ENCODE measurements around the gene ACKR2. TPM values are rescaled to one million over a fixed set of nuclear protein-coding genes. Genes with fewer than 3 reads are reported as not detected.

ACKR2 gene
- total and polyA plus RNA-seq, 2 of the 13 experiments (the other 11 are each of a cell fraction or from before 2014, with no cell fraction given), result 1.1 to 1.9 TPM

- TF ChIP-seq NR2F1 (CRISPR knock-in tag; IDR thresholded peaks at IDR 0.05) (peak; percentile 55 to 91; a peak in 3 of 4 replicates), ZNF124 (CRISPR knock-in tag; IDR thresholded peaks at IDR 0.05) (0 out of 2 replicates have a peak, but pooled peaks have one; percentile 14), FOXO1 (CRISPR knock-in tag; IDR thresholded peaks at IDR 0.05) (peak; percentile 86), ZNF543 (CRISPR knock-in tag; IDR thresholded peaks at IDR 0.05) (peak; percentile 11; the same call in 1 of the 2 replicates), ZNF720 (CRISPR knock-in tag; IDR thresholded peaks at IDR 0.05) (no peak), HDAC6 (IDR thresholded peaks at IDR 0.05; ENCODE audit: low read depth, low read length) (no peak), ZNF263 (CRISPR knock-in tag; IDR thresholded peaks at IDR 0.05) (no peak), SMAD9 (CRISPR knock-in tag; IDR thresholded peaks at IDR 0.05) (no peak), SAP130 (CRISPR knock-in tag; IDR thresholded peaks at IDR 0.05; ENCODE audit: low read depth) (peak; percentile 82), ETV5 (CRISPR knock-in tag; IDR thresholded peaks at IDR 0.05; ENCODE audit: borderline replicate concordance) (peak; percentile 56; the same call in 1 of the 2 replicates), ZNF549 (CRISPR knock-in tag; IDR thresholded peaks at IDR 0.05) (no peak), SRF (IDR thresholded peaks at IDR 0.05; ENCODE audit: low read depth, low read length) (no peak), KDM1A (CRISPR knock-in tag; IDR thresholded peaks at IDR 0.05) (peak; percentile 66; the same call in 1 of the 2 replicates), MAZ (IDR thresholded peaks at IDR 0.05; ENCODE audit: borderline replicate concordance, low read depth, low read length) (no peak), MAZ (CRISPR knock-in tag; IDR thresholded peaks at IDR 0.05; ENCODE audit: low read depth) (no peak), RFXANK (CRISPR knock-in tag; IDR thresholded peaks at IDR 0.05) (no peak), NFIC (IDR thresholded peaks at IDR 0.05; ENCODE audit: low read length) (peak; percentile 68), ZNF546 (CRISPR knock-in tag; conservative IDR thresholded peaks at IDR 0.05) (no peak), ZNF614 (CRISPR knock-in tag; IDR thresholded peaks at IDR 0.05; ENCODE audit: borderline replicate concordance) (peak; percentile 41; the same call in 1 of the 2 replicates), NCOA5 (CRISPR knock-in tag; IDR thresholded peaks at IDR 0.05) (no peak), MED1 (CRISPR knock-in tag; IDR thresholded peaks at IDR 0.05) (peak; percentile 87), HHEX (CRISPR knock-in tag; IDR thresholded peaks at IDR 0.05) (no peak)
- TF ChIP-seq, protein P1, sequence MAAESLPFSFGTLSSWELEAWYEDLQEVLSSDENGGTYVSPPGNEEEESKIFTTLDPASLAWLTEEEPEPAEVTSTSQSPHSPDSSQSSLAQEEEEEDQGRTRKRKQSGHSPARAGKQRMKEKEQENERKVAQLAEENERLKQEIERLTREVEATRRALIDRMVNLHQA (CRISPR knock-in tag; IDR thresholded peaks at IDR 0.05), result no peak
- TF ChIP-seq, protein P2, sequence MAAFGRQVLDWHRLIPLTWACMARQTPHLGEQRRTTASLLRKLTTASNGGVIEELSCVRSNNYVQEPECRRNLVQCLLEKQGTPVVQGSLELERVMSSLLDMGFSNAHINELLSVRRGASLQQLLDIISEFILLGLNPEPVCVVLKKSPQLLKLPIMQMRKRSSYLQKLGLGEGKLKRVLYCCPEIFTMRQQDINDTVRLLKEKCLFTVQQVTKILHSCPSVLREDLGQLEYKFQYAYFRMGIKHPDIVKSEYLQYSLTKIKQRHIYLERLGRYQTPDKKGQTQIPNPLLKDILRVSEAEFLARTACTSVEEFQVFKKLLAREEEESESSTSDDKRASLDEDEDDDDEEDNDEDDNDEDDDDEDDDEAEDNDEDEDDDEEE (CRISPR knock-in tag; IDR thresholded peaks at IDR 0.05), result no peak
- TF ChIP-seq, protein P3, sequence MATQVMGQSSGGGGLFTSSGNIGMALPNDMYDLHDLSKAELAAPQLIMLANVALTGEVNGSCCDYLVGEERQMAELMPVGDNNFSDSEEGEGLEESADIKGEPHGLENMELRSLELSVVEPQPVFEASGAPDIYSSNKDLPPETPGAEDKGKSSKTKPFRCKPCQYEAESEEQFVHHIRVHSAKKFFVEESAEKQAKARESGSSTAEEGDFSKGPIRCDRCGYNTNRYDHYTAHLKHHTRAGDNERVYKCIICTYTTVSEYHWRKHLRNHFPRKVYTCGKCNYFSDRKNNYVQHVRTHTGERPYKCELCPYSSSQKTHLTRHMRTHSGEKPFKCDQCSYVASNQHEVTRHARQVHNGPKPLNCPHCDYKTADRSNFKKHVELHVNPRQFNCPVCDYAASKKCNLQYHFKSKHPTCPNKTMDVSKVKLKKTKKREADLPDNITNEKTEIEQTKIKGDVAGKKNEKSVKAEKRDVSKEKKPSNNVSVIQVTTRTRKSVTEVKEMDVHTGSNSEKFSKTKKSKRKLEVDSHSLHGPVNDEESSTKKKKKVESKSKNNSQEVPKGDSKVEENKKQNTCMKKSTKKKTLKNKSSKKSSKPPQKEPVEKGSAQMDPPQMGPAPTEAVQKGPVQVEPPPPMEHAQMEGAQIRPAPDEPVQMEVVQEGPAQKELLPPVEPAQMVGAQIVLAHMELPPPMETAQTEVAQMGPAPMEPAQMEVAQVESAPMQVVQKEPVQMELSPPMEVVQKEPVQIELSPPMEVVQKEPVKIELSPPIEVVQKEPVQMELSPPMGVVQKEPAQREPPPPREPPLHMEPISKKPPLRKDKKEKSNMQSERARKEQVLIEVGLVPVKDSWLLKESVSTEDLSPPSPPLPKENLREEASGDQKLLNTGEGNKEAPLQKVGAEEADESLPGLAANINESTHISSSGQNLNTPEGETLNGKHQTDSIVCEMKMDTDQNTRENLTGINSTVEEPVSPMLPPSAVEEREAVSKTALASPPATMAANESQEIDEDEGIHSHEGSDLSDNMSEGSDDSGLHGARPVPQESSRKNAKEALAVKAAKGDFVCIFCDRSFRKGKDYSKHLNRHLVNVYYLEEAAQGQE (IDR thresholded peaks at IDR 0.05; ENCODE audit: borderline replicate concordance in 1 of 2, low read depth in 1 of 2, low read length in 2 of 2), result peak in 1 of 2 experiments; percentile 26; a peak in 1 of 4 replicates
Observed at GRCh38 chr3:42829083-42829627, 19.9 kb downstream of the ACKR2 start (continued).
